Measurements from ENCODE around the gene PAPPA.

The PAPPA gene

DNA sequence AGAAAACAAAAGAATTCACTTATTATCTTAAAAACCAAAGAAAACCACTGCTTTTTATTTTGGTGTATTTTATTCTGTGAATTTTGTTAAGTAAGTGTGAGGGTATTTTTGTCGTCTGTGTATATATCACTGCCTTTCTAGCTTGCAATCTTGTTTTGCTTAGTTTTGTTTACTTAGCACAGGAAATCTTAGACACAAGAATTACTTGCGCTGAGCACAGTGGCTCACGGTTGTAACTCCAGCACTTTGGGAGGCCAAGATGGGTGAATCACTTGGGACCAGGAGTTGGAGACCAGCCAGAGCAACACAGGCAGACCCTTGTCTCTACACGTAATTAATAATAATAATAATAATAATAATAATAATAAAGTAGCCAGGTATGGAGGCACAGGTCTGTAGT is 230.3 kb downstream of the PAPPA start:
- TF ChIP-seq, protein P1, sequence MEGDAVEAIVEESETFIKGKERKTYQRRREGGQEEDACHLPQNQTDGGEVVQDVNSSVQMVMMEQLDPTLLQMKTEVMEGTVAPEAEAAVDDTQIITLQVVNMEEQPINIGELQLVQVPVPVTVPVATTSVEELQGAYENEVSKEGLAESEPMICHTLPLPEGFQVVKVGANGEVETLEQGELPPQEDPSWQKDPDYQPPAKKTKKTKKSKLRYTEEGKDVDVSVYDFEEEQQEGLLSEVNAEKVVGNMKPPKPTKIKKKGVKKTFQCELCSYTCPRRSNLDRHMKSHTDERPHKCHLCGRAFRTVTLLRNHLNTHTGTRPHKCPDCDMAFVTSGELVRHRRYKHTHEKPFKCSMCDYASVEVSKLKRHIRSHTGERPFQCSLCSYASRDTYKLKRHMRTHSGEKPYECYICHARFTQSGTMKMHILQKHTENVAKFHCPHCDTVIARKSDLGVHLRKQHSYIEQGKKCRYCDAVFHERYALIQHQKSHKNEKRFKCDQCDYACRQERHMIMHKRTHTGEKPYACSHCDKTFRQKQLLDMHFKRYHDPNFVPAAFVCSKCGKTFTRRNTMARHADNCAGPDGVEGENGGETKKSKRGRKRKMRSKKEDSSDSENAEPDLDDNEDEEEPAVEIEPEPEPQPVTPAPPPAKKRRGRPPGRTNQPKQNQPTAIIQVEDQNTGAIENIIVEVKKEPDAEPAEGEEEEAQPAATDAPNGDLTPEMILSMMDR (IDR thresholded peaks at IDR 0.05): no peak
- no peaks in the 10 kb centered on the region for H3K27me3 ChIP-seq
- no peak overlapping the region for H3K27ac ChIP-seq
- no peaks in the 10 kb centered on the region for H3K36me3 ChIP-seq
- H3K4me3 ChIP-seq (ENCODE audit: low read depth in 1 of 2, low read length in 1 of 2): no peak overlapping the region
- no peaks in the 10 kb centered on the region for H3K4me1 ChIP-seq (ENCODE audit: control insufficient read depth in 1 of 2, insufficient read depth in 1 of 2, low read depth in 1 of 2, low read length in 1 of 2)
- no peaks in the 10 kb centered on the region for H3K9me3 ChIP-seq

GRCh38 chr9:116387934-116388698 is 234.5 kb downstream of the PAPPA start:
- no peak overlapping the region for H3K27ac ChIP-seq
- no peaks in the 10 kb centered on the region for H3K36me3 ChIP-seq
- H3K9me3 ChIP-seq: no peaks in the 10 kb centered on the region
- no peaks in the 10 kb centered on the region for H3K4me1 ChIP-seq (ENCODE audit: control insufficient read depth in 1 of 2, insufficient read depth in 1 of 2, low read depth in 1 of 2, low read length in 1 of 2)
- H3K4me3 ChIP-seq (ENCODE audit: low read depth in 1 of 2, low read length in 1 of 2): no peak overlapping the region
- TF ChIP-seq, protein P1 (IDR thresholded peaks at IDR 0.05): no peak
- no peaks in the 10 kb centered on the region for H3K27me3 ChIP-seq

DNA sequence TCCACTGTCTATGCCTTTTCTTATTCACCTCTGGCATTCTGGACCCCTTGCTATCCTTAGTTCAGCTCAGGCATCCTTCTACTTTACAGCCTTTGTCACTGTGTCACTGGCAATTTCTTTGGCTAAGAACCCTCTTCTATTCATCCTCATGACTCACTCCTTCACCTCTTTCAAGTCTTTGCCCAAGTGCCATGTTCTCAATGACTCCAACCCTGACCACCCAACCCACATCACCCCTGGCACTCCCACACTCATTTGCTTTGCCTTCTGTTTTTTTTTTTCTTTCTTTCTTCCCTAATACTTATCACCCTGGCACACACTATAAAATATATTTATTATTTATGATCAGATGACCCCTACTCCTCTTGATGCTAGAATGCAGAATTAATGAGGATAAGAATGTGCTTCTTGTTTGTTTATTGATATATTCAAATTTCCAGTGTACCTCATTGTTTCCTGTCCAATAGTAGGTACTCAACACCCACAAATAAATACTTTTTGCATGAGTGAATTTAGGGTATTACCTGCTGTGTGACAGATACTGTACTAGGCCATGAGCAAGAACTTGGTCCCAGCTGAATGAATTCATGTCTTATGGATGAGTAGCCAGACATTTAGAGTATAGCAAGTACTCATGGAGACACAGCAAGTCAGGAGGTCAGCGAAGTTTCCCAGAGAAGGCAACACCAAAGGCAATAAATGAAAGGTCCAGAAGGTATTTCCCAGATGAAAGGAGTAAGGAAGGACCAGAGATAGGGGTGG is 236.1 kb downstream of the PAPPA start:
- TF ChIP-seq, protein P1 (IDR thresholded peaks at IDR 0.05): no peak
- Histone ChIP-seq H3K4me1 (ENCODE audit: control insufficient read depth in 1 of 2, insufficient read depth in 1 of 2, low read depth in 1 of 2, low read length in 1 of 2) (no peaks in the 10 kb centered on the region), H3K36me3 (no peaks in the 10 kb centered on the region), H3K4me3 (ENCODE audit: low read depth in 1 of 2, low read length in 1 of 2) (no peak overlapping the region), H3K27me3 (no peaks in the 10 kb centered on the region), H3K9me3 (no peaks in the 10 kb centered on the region), H3K27ac (no peak overlapping the region)

- TF ChIP-seq, protein P1 (IDR thresholded peaks at IDR 0.05): no peak
- Histone ChIP-seq H3K27me3 (no peaks in the 10 kb centered on the region), H3K4me3 (ENCODE audit: low read depth in 1 of 2, low read length in 1 of 2) (no peak overlapping the region), H3K9me3 (no peaks in the 10 kb centered on the region), H3K36me3 (no peaks in the 10 kb centered on the region), H3K4me1 (ENCODE audit: control insufficient read depth in 1 of 2, insufficient read depth in 1 of 2, low read depth in 1 of 2, low read length in 1 of 2) (no peaks in the 10 kb centered on the region), H3K27ac (no peak overlapping the region)
Measured at GRCh38 chr9:116390303-116391228, 237.0 kb downstream of the PAPPA start.

DNA sequence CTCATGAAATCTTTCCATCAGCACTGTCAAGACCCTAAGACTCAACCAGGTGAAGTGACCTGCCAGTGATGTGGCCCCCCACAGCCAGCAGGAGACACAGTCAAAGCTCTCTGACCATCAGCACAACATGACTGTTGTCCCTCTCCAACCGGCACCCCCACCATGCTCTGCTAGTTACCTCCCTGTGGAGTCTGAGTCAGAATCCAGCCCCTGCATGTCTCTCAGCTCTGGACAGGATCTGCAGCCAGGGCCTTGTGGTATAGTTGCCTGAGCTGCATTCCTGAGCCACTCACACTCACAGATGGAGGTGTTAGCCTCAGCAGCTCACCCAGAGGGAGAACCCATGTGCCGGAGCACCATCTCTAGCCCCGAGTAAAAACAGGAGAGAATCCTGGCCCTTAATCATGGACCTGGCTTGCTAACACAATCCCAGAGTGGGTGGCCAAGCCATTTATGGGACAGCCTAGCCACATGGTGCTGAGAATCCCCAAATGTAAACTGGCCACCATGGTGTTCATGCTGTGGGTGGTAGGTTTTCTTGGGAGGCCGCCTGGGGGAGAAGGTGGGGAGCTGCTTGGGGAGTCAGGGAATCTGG is 237.8 kb downstream of the PAPPA start:
- Histone ChIP-seq H3K36me3 (no peaks in the 10 kb centered on the region), H3K4me3 (ENCODE audit: low read depth in 1 of 2, low read length in 1 of 2) (no peak overlapping the region), H3K27me3 (no peaks in the 10 kb centered on the region), H3K4me1 (ENCODE audit: control insufficient read depth in 1 of 2, insufficient read depth in 1 of 2, low read depth in 1 of 2, low read length in 1 of 2) (no peaks in the 10 kb centered on the region), H3K9me3 (no peaks in the 10 kb centered on the region), H3K27ac (no peak overlapping the region)
- TF ChIP-seq, protein P1 (IDR thresholded peaks at IDR 0.05): no peak

Measured in neutrophil (primary cell).